HUES48 (cell line): Measurements from ENCODE around the gene CD81.

Experiments
- H3K27ac ChIP-seq: one replicate; pipeline ENCODE4 v1.7.0; 2013; ENCODE audit warnings: low read depth, low read length, inconsistent platforms
- H3K27me3 ChIP-seq: 2 replicates; pipeline ENCODE4 v1.6.1; 2013; ENCODE audit warnings: mild to moderate bottlenecking, low read length; ENCODE audit not compliant: control insufficient read depth, insufficient read depth
- H3K36me3 ChIP-seq: 2 replicates; pipeline ENCODE4 v1.6.1; 2013; ENCODE audit warnings: low read length; ENCODE audit not compliant: control insufficient read depth, insufficient read depth
- H3K4me1 ChIP-seq: 2 replicates; pipeline ENCODE4 v1.6.1; 2013; ENCODE audit warnings: mild to moderate bottlenecking, low read length; ENCODE audit not compliant: control insufficient read depth, insufficient read depth
- H3K4me3 ChIP-seq: 2 replicates; pipeline ENCODE4 v1.5.1; 2013; ENCODE audit warnings: mild to moderate bottlenecking, low read depth, low read length
- H3K9ac ChIP-seq: 2 replicates; pipeline ENCODE4 v1.6.1; 2013; ENCODE audit warnings: mild to moderate bottlenecking, low read depth, low read length, moderate library complexity
- H3K9me3 ChIP-seq: 2 replicates; pipeline ENCODE4 v1.6.1; 2013; ENCODE audit warnings: low read length; ENCODE audit not compliant: control insufficient read depth, insufficient read depth

CD81 gene

DNA sequence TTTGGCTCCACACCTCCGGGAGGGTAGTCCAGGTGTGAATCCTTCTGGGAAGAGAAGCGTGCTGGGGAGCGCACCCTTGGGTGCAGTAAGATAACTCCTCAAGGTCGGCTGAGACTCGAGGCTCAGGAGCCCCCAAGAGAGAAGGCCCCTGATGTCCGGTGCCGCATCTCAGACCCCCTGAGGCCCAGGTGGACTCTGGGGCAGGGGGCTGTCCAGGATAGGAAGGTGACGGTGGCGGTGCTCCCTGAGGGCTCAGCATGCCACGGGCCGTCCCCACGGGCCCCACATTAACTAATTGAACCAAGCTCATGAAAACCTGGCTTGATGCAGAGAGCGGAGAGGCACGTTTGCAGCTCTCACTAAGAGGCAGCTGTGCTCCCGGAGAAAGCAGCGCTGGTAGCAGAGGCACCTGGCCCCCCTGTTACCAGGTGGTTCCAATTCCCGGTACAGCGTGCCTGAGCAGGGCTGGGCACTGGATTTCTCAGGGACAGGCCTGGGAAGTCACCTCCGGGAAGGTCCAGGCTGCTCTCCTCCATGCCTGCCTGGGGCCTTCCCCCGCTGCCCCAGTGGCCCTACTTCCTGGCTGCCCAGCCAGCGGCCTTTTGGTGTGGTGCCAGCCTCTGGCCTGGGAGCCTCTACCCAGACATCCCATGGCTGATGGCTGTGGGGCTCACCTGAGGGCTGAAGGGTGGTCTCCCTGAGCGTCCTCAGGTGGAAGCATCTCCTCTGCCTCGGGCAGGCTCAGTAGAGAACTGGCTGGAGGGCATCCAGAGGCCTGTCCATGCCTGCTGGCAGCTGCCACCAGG is 68.8 kb downstream of the CD81 start:
- H3K4me1 ChIP-seq = no peaks in the 10 kb centered on the region
- H3K27me3 ChIP-seq = peaks cover 88% of the 10 kb centered on the region
- H3K4me3 ChIP-seq = peak overlapping the region; percentile 63; the same call in 1 of the 2 replicates
- H3K9ac ChIP-seq = no peak overlapping the region
- H3K9me3 ChIP-seq = no peaks in the 10 kb centered on the region
- H3K27ac ChIP-seq = no peak overlapping the region
- no peaks in the 10 kb centered on the region for H3K36me3 ChIP-seq

- Histone ChIP-seq H3K4me3 (no peak overlapping the region), H3K4me1 (no peaks in the 10 kb centered on the region), H3K9ac (no peak overlapping the region), H3K36me3 (no peaks in the 10 kb centered on the region), H3K27me3 (peaks cover 90% of the 10 kb centered on the region), H3K9me3 (no peaks in the 10 kb centered on the region), H3K27ac (no peak overlapping the region)
Observed at GRCh38 chr11:2446590-2447252, 69.6 kb downstream of the CD81 start.
